Subcutaneous preadipocyte (primary cell): Measurements from ENCODE around the gene RNPC3. TPM values are rescaled to one million over a fixed set of nuclear protein-coding genes. Genes with fewer than 3 reads are reported as not detected.

Source experiments
- total RNA-seq: library from RNA; depleted of rRNA; stranded (reverse); fragments of >200 nt; gene quantifications from 2 replicates; pipeline ENCODE4 v1.2.3, GENCODE V29; 2012

RNPC3 gene
- total RNA-seq = 15.1 and 18.7 TPM in 2 replicates

GRCh38 chr1:103525607-103526507 lies at the start of gene RNPC3:
Gene RNPC3 (plus strand): TSS chr1:103525699. CDS start chr1:103526071, 372 bp downstream.

DNA sequence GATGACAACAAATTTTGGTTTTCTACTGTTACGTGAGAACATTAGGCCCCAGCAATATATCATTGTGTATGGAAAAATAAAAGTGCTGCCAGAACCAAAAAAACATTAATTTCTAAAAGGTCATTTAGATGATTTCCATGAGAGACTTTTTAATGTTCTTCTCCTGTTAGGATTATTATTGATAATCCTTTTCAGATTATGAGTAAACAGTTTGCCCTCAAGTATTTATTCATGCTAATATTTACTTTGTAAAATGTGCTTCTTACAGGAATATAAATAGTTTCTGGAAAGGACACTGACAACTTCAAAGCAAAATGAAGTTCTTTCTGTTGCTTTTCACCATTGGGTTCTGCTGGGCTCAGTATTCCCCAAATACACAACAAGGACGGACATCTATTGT lies 45.8 kb downstream of the RNPC3 start, which contains the start of gene AMY2B:
Gene AMY2B, plus strand, starts transcription at position 301 of the 400 bp plus-strand sequence. Its CDS starts 14 bp downstream, at position 315.

Other genes with a start within 250 kb of the RNPC3 start
- gene AMY2B, start 45.9 kb downstream of the RNPC3 start, total RNA-seq = 3.3 and 4.4 TPM in 2 replicates
- not detected in 2 replicates for gene AMY2A, start 91.7 kb downstream of the RNPC3 start, total RNA-seq
- not detected in 2 replicates for gene AMY1A, start 130.1 kb downstream of the RNPC3 start, total RNA-seq
- gene AMY1B, start 170.5 kb downstream of the RNPC3 start, total RNA-seq = not detected in 2 replicates
- gene AMY1C, start 224.2 kb downstream of the RNPC3 start, total RNA-seq = not detected in 2 replicates